Progenitor cell of endocrine pancreas (in vitro differentiated cells): ENCODE measurements around the gene MFSD1. TPM values are rescaled to one million over a fixed set of nuclear protein-coding genes. Genes with fewer than 3 reads are reported as not detected.

Experiments used
- DNase-seq: peaks from one replicate; pipeline ENCODE4 v3.0.0; 2021; ENCODE audit warnings: low spot score; ENCODE audit not compliant: unreplicated experiment
- H3K27ac Mint-ChIP-seq: 2 replicates; pipeline ENCODE4 v1.8.0; 2021; ENCODE audit warnings: mild to moderate bottlenecking, moderate library complexity, mixed read lengths
- H3K27me3 Mint-ChIP-seq: 2 replicates; pipeline ENCODE4 v1.8.0; 2021; ENCODE audit warnings: mixed read lengths
- H3K36me3 Mint-ChIP-seq: 2 replicates; pipeline ENCODE4 v1.8.0; 2022; ENCODE audit warnings: mixed read lengths; ENCODE audit not compliant: insufficient read depth
- H3K4me1 Mint-ChIP-seq: 2 replicates; pipeline ENCODE4 v1.8.0; 2021; ENCODE audit warnings: low read depth, mixed read lengths
- H3K4me3 Mint-ChIP-seq: 2 replicates; pipeline ENCODE4 v1.8.0; 2021; ENCODE audit warnings: low read depth, mild to moderate bottlenecking, moderate library complexity, mixed read lengths
- H3K9me3 Mint-ChIP-seq: 2 replicates; pipeline ENCODE4 v1.8.0; 2021; ENCODE audit warnings: low read depth, mixed read lengths
- total RNA-seq: library from RNA; stranded (reverse); gene quantifications from 2 replicates; pipeline ENCODE4 v1.2.1, GENCODE V29; 2021
- TF ChIP-seq, protein P1 (sequence below): fragments of 200-600 bp; sonication (generic); IDR thresholded peaks from one replicate; pipeline ENCODE4 v1.5.0; 2021; ENCODE audit warnings: antibody characterized with exemption, mild to moderate bottlenecking; ENCODE audit not compliant: unreplicated experiment

Gene MFSD1
- total RNA-seq, 1 donor from 2014 or later = 17.6 TPM

DNA sequence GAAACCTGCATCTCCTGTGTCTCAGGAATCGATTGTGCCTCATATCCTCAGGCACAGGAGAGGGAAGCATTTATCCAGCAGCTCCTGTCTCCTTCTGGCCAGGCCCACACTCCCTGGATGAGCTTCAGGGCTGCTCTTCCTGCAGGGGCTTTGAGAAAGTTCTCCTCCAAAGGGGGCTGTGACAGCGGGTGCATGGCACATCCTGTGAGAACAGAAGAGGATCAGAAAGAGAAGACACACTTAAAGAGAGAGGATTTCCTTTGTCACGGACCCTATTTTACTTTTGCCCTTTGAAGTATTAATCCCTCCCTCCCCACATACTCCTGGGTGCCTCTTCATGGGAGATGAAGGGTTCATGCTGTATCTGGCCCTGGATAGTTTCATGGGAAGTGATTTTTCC lies 46.0 kb downstream of the MFSD1 start:
- TF ChIP-seq, protein P1, sequence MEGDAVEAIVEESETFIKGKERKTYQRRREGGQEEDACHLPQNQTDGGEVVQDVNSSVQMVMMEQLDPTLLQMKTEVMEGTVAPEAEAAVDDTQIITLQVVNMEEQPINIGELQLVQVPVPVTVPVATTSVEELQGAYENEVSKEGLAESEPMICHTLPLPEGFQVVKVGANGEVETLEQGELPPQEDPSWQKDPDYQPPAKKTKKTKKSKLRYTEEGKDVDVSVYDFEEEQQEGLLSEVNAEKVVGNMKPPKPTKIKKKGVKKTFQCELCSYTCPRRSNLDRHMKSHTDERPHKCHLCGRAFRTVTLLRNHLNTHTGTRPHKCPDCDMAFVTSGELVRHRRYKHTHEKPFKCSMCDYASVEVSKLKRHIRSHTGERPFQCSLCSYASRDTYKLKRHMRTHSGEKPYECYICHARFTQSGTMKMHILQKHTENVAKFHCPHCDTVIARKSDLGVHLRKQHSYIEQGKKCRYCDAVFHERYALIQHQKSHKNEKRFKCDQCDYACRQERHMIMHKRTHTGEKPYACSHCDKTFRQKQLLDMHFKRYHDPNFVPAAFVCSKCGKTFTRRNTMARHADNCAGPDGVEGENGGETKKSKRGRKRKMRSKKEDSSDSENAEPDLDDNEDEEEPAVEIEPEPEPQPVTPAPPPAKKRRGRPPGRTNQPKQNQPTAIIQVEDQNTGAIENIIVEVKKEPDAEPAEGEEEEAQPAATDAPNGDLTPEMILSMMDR = no peak
- no peak overlapping the region for H3K27ac Mint-ChIP-seq
- H3K36me3 Mint-ChIP-seq = no peaks in the 10 kb centered on the region
- DNase-seq = no peak
- no peak overlapping the region for H3K4me3 Mint-ChIP-seq
- H3K9me3 Mint-ChIP-seq = no peaks in the 10 kb centered on the region
- H3K27me3 Mint-ChIP-seq = peaks cover 16% of the 10 kb centered on the region
- H3K4me1 Mint-ChIP-seq = no peaks in the 10 kb centered on the region

DNA sequence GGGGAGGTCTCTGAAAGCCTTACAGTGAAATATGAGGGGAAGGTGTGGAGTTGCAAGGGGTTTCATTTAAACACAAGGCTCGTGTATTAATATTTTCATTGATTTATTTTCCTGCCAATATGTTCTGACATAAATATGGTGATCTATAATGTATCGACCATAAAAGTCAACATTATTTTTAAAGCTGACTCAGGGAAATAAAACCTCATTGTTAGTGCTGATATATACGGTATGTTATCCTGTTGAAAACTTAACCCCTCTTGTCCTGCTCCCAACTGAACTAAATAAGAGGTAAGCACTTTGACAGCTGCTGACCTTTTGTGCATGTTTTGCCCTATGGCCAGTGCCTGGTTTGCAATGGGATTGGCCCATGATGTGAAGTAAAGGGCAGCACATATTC lies 47.9 kb downstream of the MFSD1 start:
- Mint-ChIP-seq H3K27me3 (peaks cover 14% of the 10 kb centered on the region), H3K4me1 (no peaks in the 10 kb centered on the region), H3K27ac (peak overlapping the region; percentile 33), H3K4me3 (no peak overlapping the region), H3K9me3 (peaks cover 2% of the 10 kb centered on the region), H3K36me3 (no peaks in the 10 kb centered on the region)
- TF ChIP-seq, protein P1 = no peak
- DNase-seq = no peak

DNA sequence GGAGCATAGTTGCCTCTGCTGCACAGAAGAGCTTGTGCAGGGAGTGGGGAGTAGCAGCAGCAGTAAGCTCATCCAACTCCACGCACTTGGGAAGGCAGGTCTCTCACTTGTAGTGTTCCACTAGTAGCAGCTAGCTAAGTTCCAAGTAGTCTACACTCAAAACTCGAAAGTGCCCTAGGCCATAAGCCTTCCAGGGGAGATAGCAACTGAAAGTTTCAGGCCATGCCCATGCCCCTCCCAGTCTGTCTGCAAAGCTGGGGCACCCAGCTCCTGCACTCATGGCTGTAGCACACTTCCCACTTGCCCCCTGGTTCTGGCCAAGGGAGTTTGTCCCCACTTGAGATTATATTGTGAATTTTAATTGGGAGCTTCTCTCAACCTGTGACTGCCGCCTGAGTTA lies 57.5 kb downstream of the MFSD1 start:
- Mint-ChIP-seq H3K4me3 (no peak overlapping the region), H3K27ac (no peak overlapping the region), H3K4me1 (no peaks in the 10 kb centered on the region), H3K27me3 (peaks cover 3% of the 10 kb centered on the region), H3K36me3 (no peaks in the 10 kb centered on the region), H3K9me3 (peaks cover 12% of the 10 kb centered on the region)
- TF ChIP-seq, protein P1 = no peak
- DNase-seq = no peak

DNA sequence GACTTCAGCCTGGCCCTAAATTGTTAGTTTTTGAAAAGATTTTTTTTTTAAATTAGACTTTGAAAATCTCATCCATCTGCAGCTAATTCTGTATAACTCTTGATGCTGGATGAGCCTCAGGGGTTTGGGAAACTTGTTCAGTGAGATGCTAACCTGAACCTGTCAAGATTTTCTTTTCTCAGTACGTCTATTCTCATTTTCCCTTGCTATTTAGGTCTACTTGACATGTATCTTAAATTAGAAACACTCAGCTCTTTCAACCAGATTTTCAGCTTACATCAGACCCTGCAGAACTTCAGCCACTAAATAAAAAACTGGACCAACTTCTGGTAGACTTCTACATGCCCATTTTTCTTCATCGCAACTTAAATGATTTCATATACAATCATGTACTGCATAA lies 61.4 kb downstream of the MFSD1 start:
- peaks cover 5% of the 10 kb centered on the region for H3K4me1 Mint-ChIP-seq
- TF ChIP-seq, protein P1 = no peak
- H3K9me3 Mint-ChIP-seq = no peaks in the 10 kb centered on the region
- H3K36me3 Mint-ChIP-seq = no peaks in the 10 kb centered on the region
- H3K27ac Mint-ChIP-seq = no peak overlapping the region
- H3K4me3 Mint-ChIP-seq = no peak overlapping the region
- H3K27me3 Mint-ChIP-seq = no peaks in the 10 kb centered on the region
- DNase-seq = no peak

DNA sequence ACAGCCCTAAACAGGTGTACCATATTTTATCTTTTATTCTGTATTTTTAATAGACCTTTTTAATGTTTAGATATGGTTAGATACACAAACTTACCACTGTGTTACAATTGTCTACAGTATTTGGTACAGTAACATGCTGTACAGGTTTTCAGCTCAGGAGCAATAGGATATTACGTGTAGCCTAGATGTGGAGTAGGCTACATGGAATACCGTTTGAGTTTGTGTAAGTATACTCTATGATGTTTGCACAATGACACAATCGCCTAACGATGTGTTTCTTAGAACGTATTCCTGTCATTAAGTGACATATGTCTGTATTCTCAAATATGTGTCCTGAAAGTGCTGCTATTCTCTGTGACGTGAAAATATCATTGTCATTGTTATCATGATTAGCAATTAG lies 62.6 kb downstream of the MFSD1 start:
- no peak for DNase-seq
- TF ChIP-seq, protein P1 = no peak
- no peak overlapping the region for H3K27ac Mint-ChIP-seq
- H3K36me3 Mint-ChIP-seq = no peaks in the 10 kb centered on the region
- no peaks in the 10 kb centered on the region for H3K9me3 Mint-ChIP-seq
- no peaks in the 10 kb centered on the region for H3K27me3 Mint-ChIP-seq
- peaks cover 5% of the 10 kb centered on the region for H3K4me1 Mint-ChIP-seq
- H3K4me3 Mint-ChIP-seq = no peak overlapping the region
